Osteoblast (primary cell): ENCODE measurements around the gene CCDC89. TPM values are rescaled to one million over a fixed set of nuclear protein-coding genes. Genes with fewer than 3 reads are reported as not detected.

ENCODE experiments used
- DNase-seq: peaks from one replicate; pipeline ENCODE4 v3.0.0; 2011; ENCODE audit warnings: low spot score, mixed read lengths; ENCODE audit not compliant: insufficient read length; ENCODE audit errors: missing footprints
- H2AFZ ChIP-seq: 2 replicates; pipeline ENCODE4 v1.6.0; 2011; ENCODE audit warnings: mild to moderate bottlenecking, low read length
- H3K27ac ChIP-seq: 2 replicates; pipeline ENCODE4 v1.5.1; 2011; ENCODE audit warnings: mild to moderate bottlenecking, low read depth, low read length, moderate library complexity
- H3K27me3 ChIP-seq: 2 replicates; pipeline ENCODE4 v1.6.0; 2012; ENCODE audit warnings: mild to moderate bottlenecking, control low read depth, inconsistent platforms, low read length, moderate library complexity; ENCODE audit not compliant: insufficient read depth
- H3K36me3 ChIP-seq: 2 replicates; pipeline ENCODE4 v1.5.1; 2011; ENCODE audit warnings: mild to moderate bottlenecking, low read length, control low read depth, moderate library complexity; ENCODE audit not compliant: insufficient read depth
- H3K4me1 ChIP-seq: 2 replicates; pipeline ENCODE4 v1.5.1; 2011; ENCODE audit warnings: mild to moderate bottlenecking, low read length, control low read depth, moderate library complexity; ENCODE audit not compliant: insufficient read depth
- H3K4me2 ChIP-seq: 2 replicates; pipeline ENCODE4 v1.6.0; 2011; ENCODE audit warnings: mild to moderate bottlenecking, low read length; ENCODE audit not compliant: insufficient read depth
- H3K4me3 ChIP-seq: fragments of 200-600 bp; sonication (generic); 3 replicates; pipeline ENCODE4 v1.5.1; 2012; ENCODE audit warnings: mild to moderate bottlenecking, low read length, inconsistent platforms; ENCODE audit not compliant: insufficient read depth
- H3K79me2 ChIP-seq: 2 replicates; pipeline ENCODE4 v1.6.0; 2012; ENCODE audit warnings: mild to moderate bottlenecking, low read length, control low read depth, inconsistent platforms; ENCODE audit not compliant: insufficient read depth
- H3K9me3 ChIP-seq: 2 replicates; pipeline ENCODE4 v1.5.1; 2011; ENCODE audit warnings: low read depth, low read length, control low read depth
- H4K20me1 ChIP-seq: 2 replicates; pipeline ENCODE4 v1.6.0; 2012; ENCODE audit warnings: mild to moderate bottlenecking, low read length, control low read depth; ENCODE audit not compliant: insufficient read depth
- CTCF ChIP-seq: IDR thresholded peaks from 2 replicates; pipeline ENCODE4 v1.5.1; 2011; ENCODE audit warnings: mild to moderate bottlenecking, low read depth, low read length, moderate library complexity; ENCODE audit errors: extremely low read depth
- total RNA-seq: library from RNA; depleted of rRNA; stranded (reverse); fragments of >200 nt; gene quantifications from 2 replicates; pipeline ENCODE4 v1.2.3, GENCODE V29; 2012

CCDC89 gene
- total RNA-seq, 1 donor: 2.9 TPM

GRCh38 chr11:85663753-85664614, 22.0 kb downstream of the CCDC89 start:
- no peaks in the 10 kb centered on the region for H3K9me3 ChIP-seq
- peak overlapping the region; percentile 30 for H2AFZ ChIP-seq
- no peaks in the 10 kb centered on the region for H3K27me3 ChIP-seq
- H3K27ac ChIP-seq: peak overlapping the region; percentile 97
- H4K20me1 ChIP-seq: peaks cover 43% of the 10 kb centered on the region
- peak overlapping the region; percentile 90 for H3K4me2 ChIP-seq
- DNase-seq: peak; percentile 76
- H3K79me2 ChIP-seq: peaks cover 54% of the 10 kb centered on the region
- H3K4me1 ChIP-seq: peaks cover 23% of the 10 kb centered on the region
- peak; percentile 28 for TF ChIP-seq CTCF
- H3K4me3 ChIP-seq: peak overlapping the region; percentile 91
- peaks cover 10% of the 10 kb centered on the region for H3K36me3 ChIP-seq

- peaks cover 18% of the 10 kb centered on the region for H3K36me3 ChIP-seq
- peaks cover 60% of the 10 kb centered on the region for H3K79me2 ChIP-seq
- no peaks in the 10 kb centered on the region for H3K9me3 ChIP-seq
- no peaks in the 10 kb centered on the region for H3K27me3 ChIP-seq
- peak overlapping the region; percentile 97 for H3K27ac ChIP-seq
- peak; percentile 74 for DNase-seq
- H3K4me2 ChIP-seq: peak overlapping the region; percentile 90
- peak overlapping the region; percentile 91 for H3K4me3 ChIP-seq
- H3K4me1 ChIP-seq: peaks cover 23% of the 10 kb centered on the region
- H2AFZ ChIP-seq: no peak overlapping the region
- peaks cover 45% of the 10 kb centered on the region for H4K20me1 ChIP-seq
- no peak for TF ChIP-seq CTCF
These were observed 22.8 kb downstream of the CCDC89 start for GRCh38 chr11:85663080-85663752.

- Histone ChIP-seq H3K27me3 (no peaks in the 10 kb centered on the region), H3K4me2 (peak overlapping the region; percentile 90), H4K20me1 (peaks cover 45% of the 10 kb centered on the region), H3K9me3 (no peaks in the 10 kb centered on the region), H3K27ac (peak overlapping the region; percentile 97), H2AFZ (no peak overlapping the region), H3K79me2 (peaks cover 67% of the 10 kb centered on the region), H3K4me3 (peak overlapping the region; percentile 91), H3K36me3 (peaks cover 28% of the 10 kb centered on the region), H3K4me1 (peaks cover 23% of the 10 kb centered on the region)
- peak; percentile 45 for DNase-seq
- TF ChIP-seq CTCF: no peak
These were observed 23.9 kb downstream of the CCDC89 start for GRCh38 chr11:85661972-85662664.
